Caco-2 (cell line): ENCODE data around the gene UNC119. TPM values are rescaled to one million over a fixed set of nuclear protein-coding genes. Genes with fewer than 3 reads are reported as not detected.

ENCODE experiments used
- BruUV-seq: library from RNA; stranded (reverse); fragments of 400-500 nt; replicated peaks from 2 replicates; lab custom pipeline; 2021; lab: Mats Ljungman, UMichigan
- CTCF ChIA-PET: fragments of 300-600 bp; sonication (Branson Sonifier 250); formaldehyde crosslinking; loops from one replicate; lab custom pipeline; 2022; ENCODE audit warnings: antibody characterized with exemption; lab: Charles Lee
- POLR2A ChIA-PET: fragments of 300-600 bp; sonication (Branson Sonifier 250); formaldehyde crosslinking; loops from one replicate; lab custom pipeline; 2022; ENCODE audit warnings: antibody characterized with exemption; lab: Charles Lee
- DNase-seq, 2 experiments: peaks; one replicate each; pipeline versions ENCODE4 v3.0.0 to v3.0.0-alpha.2; 2020 to 2022
- H3K27me3 ChIP-seq: replicated peaks from 2 replicates; pipeline ENCODE4 v1.6.0; 2011; ENCODE audit warnings: low read length; ENCODE audit not compliant: control insufficient read depth, insufficient read depth
- H3K36me3 ChIP-seq: 2 replicates; pipeline ENCODE4 v1.5.1; 2011; ENCODE audit warnings: low read length; ENCODE audit not compliant: control insufficient read depth, insufficient read depth
- H3K4me1 ChIP-seq: fragments of 250-450 bp; sonication (Bioruptor Pico); 2 replicates; pipeline ENCODE4 v1.5.1; 2020; ENCODE audit warnings: mild to moderate bottlenecking
- H3K4me3 ChIP-seq: 2 replicates; pipeline ENCODE4 v1.5.1; 2011; ENCODE audit warnings: low read depth, mild to moderate bottlenecking, control low read depth, low read length
- H3K9me3 ChIP-seq: fragments of 250-450 bp; sonication (Bioruptor Pico); 2 replicates; pipeline ENCODE4 v1.5.1; 2020; ENCODE audit warnings: mild to moderate bottlenecking, moderate library complexity
- H3K27ac Mint-ChIP-seq: one replicate; pipeline ENCODE4 v1.8.0; 2022; ENCODE audit warnings: mixed read lengths; ENCODE audit not compliant: unreplicated experiment
- H3K27me3 Mint-ChIP-seq: one replicate; pipeline ENCODE4 v1.8.0; 2022; ENCODE audit warnings: mixed read lengths; ENCODE audit not compliant: insufficient read depth, unreplicated experiment
- H3K36me3 Mint-ChIP-seq: one replicate; pipeline ENCODE4 v1.8.0; 2022; ENCODE audit warnings: mild to moderate bottlenecking, mixed read lengths; ENCODE audit not compliant: insufficient read depth, unreplicated experiment
- H3K4me1 Mint-ChIP-seq: one replicate; pipeline ENCODE4 v1.8.0; 2022; ENCODE audit warnings: low read depth, mixed read lengths; ENCODE audit not compliant: unreplicated experiment
- H3K4me3 Mint-ChIP-seq: one replicate; pipeline ENCODE4 v1.8.0; 2022; ENCODE audit warnings: mild to moderate bottlenecking, moderate library complexity, mixed read lengths; ENCODE audit not compliant: unreplicated experiment
- H3K9me3 Mint-ChIP-seq: one replicate; pipeline ENCODE4 v1.8.0; 2022; ENCODE audit warnings: mixed read lengths; ENCODE audit not compliant: unreplicated experiment
- intact Hi-C: fragments of 100-400 bp; cut with micrococcal nuclease; formaldehyde crosslinking; loops from one replicate; pipeline ENCODE4 v1.10.0; 2022; ENCODE audit not compliant: unreplicated experiment
- total RNA-seq: library from RNA; stranded (reverse); gene quantifications from 2 replicates; pipeline ENCODE4 v1.2.3, GENCODE V29; 2022
- TF ChIP-seq, protein P1 (sequence below), 2 experiments: fragments of 200-600 bp in 1 of 2; IDR thresholded peaks; 1 replicate in 1 of 2; 2 replicates in 1 of 2; pipeline versions ENCODE4 v1.5.1 to v1.8.0; 2011 to 2022; ENCODE audit warnings: antibody characterized with exemption in 1 of 2, control low read depth in 1 of 2, inconsistent platforms in 1 of 2, low read depth in 1 of 2, low read length in 1 of 2, mild to moderate bottlenecking in 1 of 2, moderate library complexity in 1 of 2; ENCODE audit not compliant: insufficient read depth in 1 of 2, severe bottlenecking in 1 of 2, unreplicated experiment in 1 of 2

The UNC119 gene
- total RNA-seq, 1 experiment from 2014 or later = 40.5 TPM

DNA sequence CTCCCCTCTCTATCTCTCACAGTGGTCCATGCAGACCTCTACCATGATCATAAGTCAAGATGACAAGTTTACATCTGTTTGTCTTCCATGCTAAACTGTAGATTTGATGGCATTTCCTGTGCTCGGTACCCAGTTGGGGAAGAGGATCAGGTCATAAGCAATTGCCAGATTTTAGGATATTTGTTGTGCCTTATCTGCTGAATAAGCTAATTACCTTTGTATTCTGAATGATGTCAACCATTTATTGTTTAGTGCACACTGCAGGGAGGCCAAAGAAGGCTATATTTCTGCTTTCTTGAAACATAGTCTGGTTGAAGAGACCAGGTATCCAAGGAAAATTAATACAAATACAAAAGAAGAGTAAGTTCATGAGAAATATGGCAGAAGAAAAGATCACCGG is 30.1 kb upstream of the UNC119 start:
- Histone ChIP-seq H3K4me1 (no peaks in the 10 kb centered on the region), H3K4me3 (no peak overlapping the region), H3K36me3 (peaks cover 14% of the 10 kb centered on the region), H3K9me3 (no peaks in the 10 kb centered on the region), H3K27me3 (no peaks in the 10 kb centered on the region)
- intact Hi-C loops = no loop called here
- no TSS peak for BruUV-seq
- Mint-ChIP-seq H3K9me3 (no peaks in the 10 kb centered on the region), H3K4me1 (peaks cover 6% of the 10 kb centered on the region), H3K27me3 (no peaks in the 10 kb centered on the region), H3K36me3 (peaks cover 28% of the 10 kb centered on the region), H3K4me3 (no peak overlapping the region), H3K27ac (no peak overlapping the region)
- no peak for DNase-seq
- CTCF ChIA-PET = interaction anchor here (0.7 kb wide), 1 partner anchor 88 kb away, joined by 3 read pairs; no protein-coding TSS in a partner anchor
- TF ChIP-seq, protein P1, sequence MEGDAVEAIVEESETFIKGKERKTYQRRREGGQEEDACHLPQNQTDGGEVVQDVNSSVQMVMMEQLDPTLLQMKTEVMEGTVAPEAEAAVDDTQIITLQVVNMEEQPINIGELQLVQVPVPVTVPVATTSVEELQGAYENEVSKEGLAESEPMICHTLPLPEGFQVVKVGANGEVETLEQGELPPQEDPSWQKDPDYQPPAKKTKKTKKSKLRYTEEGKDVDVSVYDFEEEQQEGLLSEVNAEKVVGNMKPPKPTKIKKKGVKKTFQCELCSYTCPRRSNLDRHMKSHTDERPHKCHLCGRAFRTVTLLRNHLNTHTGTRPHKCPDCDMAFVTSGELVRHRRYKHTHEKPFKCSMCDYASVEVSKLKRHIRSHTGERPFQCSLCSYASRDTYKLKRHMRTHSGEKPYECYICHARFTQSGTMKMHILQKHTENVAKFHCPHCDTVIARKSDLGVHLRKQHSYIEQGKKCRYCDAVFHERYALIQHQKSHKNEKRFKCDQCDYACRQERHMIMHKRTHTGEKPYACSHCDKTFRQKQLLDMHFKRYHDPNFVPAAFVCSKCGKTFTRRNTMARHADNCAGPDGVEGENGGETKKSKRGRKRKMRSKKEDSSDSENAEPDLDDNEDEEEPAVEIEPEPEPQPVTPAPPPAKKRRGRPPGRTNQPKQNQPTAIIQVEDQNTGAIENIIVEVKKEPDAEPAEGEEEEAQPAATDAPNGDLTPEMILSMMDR (IDR thresholded peaks at IDR 0.05; ENCODE audit: insufficient read depth in 1 of 2, low read depth in 1 of 2, low read length in 1 of 2, severe bottlenecking in 1 of 2, unreplicated experiment in 1 of 2) = no peak
- POLR2A ChIA-PET = no interaction called here

DNA sequence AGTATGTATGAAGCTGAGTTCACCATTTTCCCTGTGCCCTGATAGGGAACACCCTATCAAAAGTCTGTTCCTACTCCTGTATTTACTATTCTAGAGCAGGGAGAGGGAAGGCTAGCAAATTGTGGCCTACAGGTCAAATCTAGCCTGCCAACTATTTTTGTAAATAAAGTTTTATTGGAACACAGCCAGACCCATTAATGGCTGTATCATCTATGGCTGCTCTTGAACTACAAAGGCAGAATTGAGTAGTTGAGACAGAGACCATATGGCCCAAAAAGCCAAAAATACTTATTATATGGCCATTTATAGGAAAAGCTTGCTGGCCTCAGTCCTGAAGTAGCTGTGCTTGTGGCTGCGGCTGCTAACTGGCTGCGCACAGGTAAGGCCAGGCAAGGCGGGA is 28.5 kb upstream of the UNC119 start:
- H3K4me3 Mint-ChIP-seq = no peak overlapping the region
- H3K27ac Mint-ChIP-seq = no peak overlapping the region
- TF ChIP-seq, protein P1 (IDR thresholded peaks at IDR 0.05; ENCODE audit: insufficient read depth in 1 of 2, low read depth in 1 of 2, low read length in 1 of 2, severe bottlenecking in 1 of 2, unreplicated experiment in 1 of 2) = no peak
- no peaks in the 10 kb centered on the region for H3K9me3 Mint-ChIP-seq
- ChIA-PET POLR2A (no interaction called here), CTCF (no interaction called here)
- Histone ChIP-seq H3K4me3 (no peak overlapping the region), H3K4me1 (peaks cover 11% of the 10 kb centered on the region), H3K36me3 (peaks cover 14% of the 10 kb centered on the region), H3K9me3 (no peaks in the 10 kb centered on the region), H3K27me3 (no peaks in the 10 kb centered on the region)
- H3K4me1 Mint-ChIP-seq = peaks cover 11% of the 10 kb centered on the region
- H3K27me3 Mint-ChIP-seq = no peaks in the 10 kb centered on the region
- intact Hi-C loops = no loop called here
- DNase-seq = no peak
- no TSS peak for BruUV-seq
- peaks cover 20% of the 10 kb centered on the region for H3K36me3 Mint-ChIP-seq

DNA sequence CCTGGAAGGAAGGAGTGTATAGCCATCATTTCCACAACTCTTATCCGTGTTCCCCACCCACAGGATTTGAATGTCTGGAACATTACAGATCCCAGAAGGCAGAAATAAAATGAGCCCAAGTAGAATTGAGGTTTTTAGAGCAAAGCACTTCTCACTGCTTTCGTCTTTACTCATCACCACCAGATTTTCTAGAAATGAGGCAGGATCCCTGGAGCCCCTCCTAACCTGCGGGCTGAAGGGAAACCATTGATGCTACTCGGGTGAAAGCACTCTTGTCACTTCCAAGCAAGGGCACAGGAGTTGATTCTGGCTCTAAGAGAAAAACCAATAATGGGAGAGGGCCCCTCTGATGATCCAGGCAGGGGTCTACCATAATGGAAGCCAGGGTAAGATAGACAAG is 27.1 kb upstream of the UNC119 start:
- Histone ChIP-seq H3K4me1 (peaks cover 12% of the 10 kb centered on the region), H3K9me3 (no peaks in the 10 kb centered on the region), H3K27me3 (no peaks in the 10 kb centered on the region), H3K36me3 (peaks cover 8% of the 10 kb centered on the region), H3K4me3 (no peak overlapping the region)
- Mint-ChIP-seq H3K27ac (no peak overlapping the region), H3K27me3 (no peaks in the 10 kb centered on the region), H3K9me3 (no peaks in the 10 kb centered on the region), H3K36me3 (peaks cover 10% of the 10 kb centered on the region), H3K4me3 (no peak overlapping the region), H3K4me1 (peaks cover 7% of the 10 kb centered on the region)
- BruUV-seq = no TSS peak
- TF ChIP-seq, protein P1 (IDR thresholded peaks at IDR 0.05; ENCODE audit: insufficient read depth in 1 of 2, low read depth in 1 of 2, low read length in 1 of 2, severe bottlenecking in 1 of 2, unreplicated experiment in 1 of 2) = no peak
- ChIA-PET POLR2A (no interaction called here), CTCF (no interaction called here)
- DNase-seq = no peak
- intact Hi-C loops = loop anchor here (10.0 kb wide), 1 partner anchor 245 kb away; the partner anchor contains the start of genes IFT20 and TNFAIP1
